PFSK-1 (cell line): ENCODE measurements around the gene SLC11A1.

ENCODE experiments used
- REST ChIP-seq, 2 experiments: IDR thresholded peaks; 2 replicates each; pipeline versions ENCODE4 v1.6.1 to v1.8.0; 2011 to 2012; ENCODE audit warnings: low read depth in 2 of 2, low read length in 2 of 2, control low read depth in 1 of 2, inconsistent platforms in 1 of 2, mild to moderate bottlenecking in 1 of 2, moderate library complexity in 1 of 2; ENCODE audit not compliant: insufficient read depth in 1 of 2
- SIN3A ChIP-seq: IDR thresholded peaks from 2 replicates; pipeline ENCODE4 v1.6.1; 2012; ENCODE audit warnings: mild to moderate bottlenecking, low read length, moderate library complexity, borderline replicate concordance; ENCODE audit not compliant: insufficient read depth

- TF ChIP-seq REST (IDR thresholded peaks at IDR 0.05; ENCODE audit: insufficient read depth in 1 of 2, low read depth in 2 of 2, low read length in 2 of 2) (no peak), SIN3A (no peak)
Measured at GRCh38 chr2:218402911-218403411, 20.9 kb downstream of the SLC11A1 start.
